Stimulated activated CD8-positive, alpha-beta memory T cell treated with anti-CD3 and anti-CD28 coated beads, Interleukin-12 subunit alpha, Interleukin-12 subunit beta, amount 100 ng/mL, for 24 hours (primary cell): ENCODE data around the gene MED9.

Source experiments
- DNase-seq: peaks from one replicate; pipeline ENCODE4 v3.0.0-alpha.2; 2020; ENCODE audit errors: extremely low read depth

Gene MED9

DNA sequence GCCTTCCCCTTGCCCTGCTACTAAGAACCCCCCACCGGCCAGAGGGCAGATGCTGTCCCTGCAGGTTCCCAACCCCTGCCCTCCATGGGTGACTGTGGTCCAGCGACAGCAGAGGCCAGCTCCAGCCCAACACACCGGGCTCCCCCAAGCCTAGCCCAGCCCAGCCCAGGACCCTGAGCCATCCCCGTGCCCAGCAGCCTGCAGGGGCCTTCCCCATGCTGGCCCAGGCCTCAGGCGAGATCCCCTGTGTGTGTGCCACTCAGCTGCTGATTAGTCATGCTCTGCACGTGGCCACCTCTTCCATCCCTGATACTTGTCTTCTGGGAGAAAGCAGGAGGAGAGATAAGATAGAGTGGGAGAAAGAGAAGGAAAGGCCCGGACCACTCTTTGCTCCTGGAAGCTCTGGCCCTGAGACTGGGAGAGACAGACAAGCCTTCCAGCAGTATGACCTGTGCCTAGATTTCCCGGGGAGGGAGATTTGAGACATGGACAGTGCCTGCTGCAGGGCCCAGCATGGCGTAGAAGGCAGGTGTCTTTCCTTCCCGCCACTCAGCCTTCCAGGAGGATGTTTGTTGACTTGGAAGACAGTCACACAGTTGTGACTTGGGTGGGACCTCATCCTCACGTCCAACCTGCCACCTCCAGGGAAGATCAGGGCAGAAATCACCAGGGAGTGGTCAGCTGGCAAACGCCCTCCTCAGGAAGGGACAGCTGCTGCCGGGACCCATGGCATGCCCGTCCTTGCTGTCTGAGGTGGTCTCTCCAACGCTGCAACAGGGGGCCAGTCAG lies 60.7 kb downstream of the MED9 start:
- DNase-seq = no peak

DNA sequence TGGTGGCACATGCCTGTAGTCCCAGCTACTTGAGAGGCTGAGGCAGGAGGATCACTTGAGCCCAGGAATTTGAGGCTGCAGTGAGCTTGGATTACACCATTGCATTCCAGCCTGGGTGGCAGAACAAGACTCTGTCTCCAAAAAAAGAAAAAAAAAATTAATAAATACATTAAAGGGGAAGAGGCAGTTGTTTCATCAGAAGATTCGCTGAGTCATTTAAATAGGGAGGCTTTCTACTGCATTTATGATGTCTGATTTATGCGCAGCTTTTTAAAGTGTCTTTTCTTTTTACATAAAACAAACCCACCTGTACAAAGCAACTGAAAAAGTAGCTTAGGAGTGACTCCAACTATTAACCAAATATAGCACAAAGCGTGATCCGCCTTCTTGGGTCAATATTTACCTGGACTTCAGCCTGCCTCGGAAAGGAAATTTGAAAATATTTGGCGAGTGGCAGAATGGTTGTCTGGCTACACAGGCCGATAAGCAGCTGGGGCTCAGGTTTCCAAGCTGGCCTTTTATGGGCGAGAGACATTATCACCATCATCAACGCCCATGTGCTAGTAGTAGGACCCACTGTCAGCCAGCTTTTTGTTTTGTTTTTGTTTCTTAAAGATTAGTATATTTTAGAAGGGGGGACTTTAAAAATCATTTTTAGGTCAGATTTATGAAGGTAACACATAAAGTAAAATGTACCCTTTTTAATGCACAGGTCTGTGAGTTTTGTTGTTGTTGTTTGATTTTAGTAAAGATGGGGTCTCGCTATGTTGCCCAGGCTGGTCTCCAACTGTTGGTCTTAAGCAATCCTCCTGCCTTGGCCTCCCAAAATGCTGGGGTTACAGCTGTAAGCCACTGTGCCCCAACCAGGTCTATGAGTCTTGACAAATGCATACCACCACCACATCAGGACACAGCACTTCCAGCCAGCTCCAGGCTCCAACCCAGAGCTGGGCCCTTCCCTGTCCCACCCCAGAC lies 61.9 kb downstream of the MED9 start:
- DNase-seq = no peak

DNA sequence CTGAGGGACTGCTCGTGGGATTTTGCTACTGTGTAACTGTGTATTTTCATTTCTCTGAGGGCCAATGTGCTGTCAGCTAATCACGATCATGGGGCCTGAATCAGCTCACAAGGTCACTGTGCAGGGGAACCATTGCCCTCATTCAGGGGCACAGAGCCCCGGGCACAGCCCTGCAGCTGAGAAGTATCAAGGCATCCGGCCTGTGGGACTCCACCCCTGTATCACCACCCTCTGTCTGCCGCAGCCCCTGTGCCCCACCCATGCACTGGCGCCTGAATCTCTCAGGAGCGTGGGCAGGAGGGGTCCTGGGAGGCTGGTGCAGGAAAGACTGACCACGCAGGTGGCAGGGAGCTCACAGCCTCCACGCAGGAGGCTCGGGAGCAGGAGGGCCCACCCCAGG lies 62.8 kb downstream of the MED9 start:
- no peak for DNase-seq

DNA sequence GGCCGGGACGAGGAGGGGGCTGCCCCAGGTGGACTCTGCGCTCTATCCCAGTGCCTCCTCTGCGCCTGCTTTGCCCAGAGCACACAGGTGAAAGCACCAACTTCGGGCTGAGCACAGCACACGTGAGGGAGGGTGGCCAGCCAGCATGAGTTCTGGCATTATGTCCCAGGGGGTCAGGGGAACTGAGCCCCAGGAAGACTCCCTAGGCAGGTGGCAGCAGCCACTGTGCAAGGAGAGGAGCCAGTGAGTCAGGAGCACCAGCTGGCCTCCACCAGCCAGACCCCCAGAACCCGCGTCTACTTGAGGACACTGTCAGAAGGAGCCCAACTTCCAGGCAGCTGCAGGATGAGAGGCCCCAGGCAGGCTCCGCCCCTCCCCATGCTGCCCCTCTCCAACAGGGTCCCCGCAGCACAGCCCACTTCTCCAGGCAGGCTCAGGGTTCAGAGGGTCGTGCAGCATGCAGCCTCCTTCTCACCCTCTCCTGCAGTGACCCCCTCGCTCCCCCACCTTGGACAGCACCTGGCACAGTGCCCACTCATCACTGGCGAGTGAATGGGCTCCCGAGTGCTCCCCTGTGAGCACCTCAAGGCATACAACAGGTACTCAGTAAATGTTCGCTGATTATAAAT lies 63.6 kb downstream of the MED9 start:
- no peak for DNase-seq

DNA sequence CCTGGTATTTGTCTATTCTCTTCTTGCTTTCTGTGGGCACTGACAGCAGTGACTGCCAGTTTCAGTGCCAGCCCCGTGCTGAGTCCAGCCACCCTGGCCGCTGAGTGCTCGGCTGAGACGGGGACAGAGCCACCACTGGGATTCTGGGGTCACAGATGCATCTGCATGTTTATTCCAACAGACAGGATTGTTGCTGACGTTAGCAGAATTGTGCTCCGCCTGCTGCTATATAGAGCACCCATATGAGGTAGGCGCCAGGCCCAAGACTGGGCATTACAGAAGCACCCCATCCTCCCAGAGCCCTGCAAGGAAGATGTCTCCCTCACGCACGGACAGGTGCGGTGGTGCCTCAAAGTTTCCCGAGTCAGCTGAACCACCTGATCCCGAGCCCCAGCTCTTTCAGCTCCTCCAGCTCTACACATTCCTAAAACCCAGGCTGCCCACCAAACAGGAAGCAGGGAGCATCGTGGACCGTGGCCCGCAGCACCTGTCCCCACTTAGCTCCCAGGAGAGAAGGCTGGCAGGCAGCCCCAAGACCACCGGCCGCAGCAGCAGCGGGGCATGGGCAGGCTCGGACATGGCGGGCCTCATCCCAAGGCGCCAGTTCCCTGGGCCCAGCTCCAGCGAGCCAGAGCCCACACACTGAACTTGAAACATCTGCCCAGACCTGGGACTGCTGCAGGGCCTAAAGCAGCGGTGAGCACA lies 64.3 kb downstream of the MED9 start:
- DNase-seq = no peak

DNA sequence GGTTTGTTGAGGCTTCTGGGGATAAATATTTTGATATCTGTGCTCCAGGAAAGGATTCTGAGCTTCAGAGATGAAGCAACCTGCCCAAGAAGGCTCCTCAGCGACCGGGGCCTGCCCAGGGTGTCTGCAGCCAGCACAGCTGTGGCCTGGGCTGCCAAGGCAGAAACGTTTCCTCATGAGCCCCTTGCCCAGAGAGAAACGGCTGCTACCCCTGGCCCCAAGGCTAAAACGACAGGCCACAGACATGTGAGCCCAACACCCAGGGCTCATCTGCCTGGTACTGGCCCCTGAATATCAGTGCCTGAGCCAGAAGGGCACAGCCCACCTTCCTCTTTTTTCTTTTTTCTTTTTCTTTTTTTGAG lies 64.8 kb downstream of the MED9 start:
- no peak for DNase-seq
